WERI-Rb-1 (cell line): Measurements from ENCODE around the gene DSTN.

Experiments
- DNase-seq: peaks from one replicate; pipeline ENCODE4 v3.0.0-alpha.2; 2020
- H3K27ac ChIP-seq: fragments of 250-450 bp; sonication (Bioruptor Pico); 2 replicates; pipeline ENCODE4 v1.5.1; 2020; ENCODE audit warnings: mild to moderate bottlenecking, moderate library complexity
- H3K27me3 ChIP-seq: fragments of 250-450 bp; sonication (Bioruptor Pico); 2 replicates; pipeline ENCODE4 v1.5.1; 2021; ENCODE audit warnings: mild to moderate bottlenecking, low read depth, moderate library complexity; ENCODE audit not compliant: insufficient read depth, severe bottlenecking
- H3K36me3 ChIP-seq: fragments of 250-450 bp; sonication (Bioruptor Pico); 2 replicates; pipeline ENCODE4 v1.5.1; 2020; ENCODE audit warnings: mild to moderate bottlenecking, moderate library complexity
- H3K4me3 ChIP-seq: 2 replicates; pipeline ENCODE4 v1.5.1; 2011; ENCODE audit warnings: low read depth, mild to moderate bottlenecking, control low read depth, low read length
- H3K9me3 ChIP-seq: fragments of 250-450 bp; sonication (Bioruptor Pico); 2 replicates; pipeline ENCODE4 v1.5.1; 2021; ENCODE audit warnings: mild to moderate bottlenecking, moderate library complexity; ENCODE audit not compliant: severe bottlenecking
- CTCF ChIP-seq: IDR thresholded peaks from 2 replicates; pipeline ENCODE4 v1.5.1; 2011; ENCODE audit warnings: low read depth, mild to moderate bottlenecking, control low read depth, inconsistent platforms, low read length

DSTN gene

DNA sequence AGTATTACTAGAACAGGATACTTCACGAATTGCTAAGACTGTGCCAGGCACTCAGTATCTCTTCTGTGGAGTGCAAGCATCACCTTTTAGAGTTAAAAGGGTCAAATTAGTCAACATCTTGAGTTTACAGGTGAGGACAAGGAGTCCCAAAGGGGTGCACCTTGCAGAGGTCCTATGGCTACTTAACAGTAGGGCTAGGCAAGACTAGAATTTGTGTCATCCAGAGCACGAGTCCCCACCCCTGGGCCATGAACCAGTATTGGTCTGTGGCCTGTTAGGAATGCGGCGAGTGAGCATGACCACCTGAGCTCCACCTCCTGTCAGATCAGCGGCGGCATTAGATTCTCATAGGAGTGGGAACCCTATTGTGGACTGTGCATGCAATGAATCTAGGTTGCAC is 10.5 kb upstream of the DSTN start:
- H3K9me3 ChIP-seq: no peaks in the 10 kb centered on the region
- no peak for TF ChIP-seq CTCF
- H3K27me3 ChIP-seq: no peaks in the 10 kb centered on the region
- H3K27ac ChIP-seq: no peak overlapping the region
- no peak overlapping the region for H3K4me3 ChIP-seq
- no peaks in the 10 kb centered on the region for H3K36me3 ChIP-seq
- DNase-seq: no peak

DNA sequence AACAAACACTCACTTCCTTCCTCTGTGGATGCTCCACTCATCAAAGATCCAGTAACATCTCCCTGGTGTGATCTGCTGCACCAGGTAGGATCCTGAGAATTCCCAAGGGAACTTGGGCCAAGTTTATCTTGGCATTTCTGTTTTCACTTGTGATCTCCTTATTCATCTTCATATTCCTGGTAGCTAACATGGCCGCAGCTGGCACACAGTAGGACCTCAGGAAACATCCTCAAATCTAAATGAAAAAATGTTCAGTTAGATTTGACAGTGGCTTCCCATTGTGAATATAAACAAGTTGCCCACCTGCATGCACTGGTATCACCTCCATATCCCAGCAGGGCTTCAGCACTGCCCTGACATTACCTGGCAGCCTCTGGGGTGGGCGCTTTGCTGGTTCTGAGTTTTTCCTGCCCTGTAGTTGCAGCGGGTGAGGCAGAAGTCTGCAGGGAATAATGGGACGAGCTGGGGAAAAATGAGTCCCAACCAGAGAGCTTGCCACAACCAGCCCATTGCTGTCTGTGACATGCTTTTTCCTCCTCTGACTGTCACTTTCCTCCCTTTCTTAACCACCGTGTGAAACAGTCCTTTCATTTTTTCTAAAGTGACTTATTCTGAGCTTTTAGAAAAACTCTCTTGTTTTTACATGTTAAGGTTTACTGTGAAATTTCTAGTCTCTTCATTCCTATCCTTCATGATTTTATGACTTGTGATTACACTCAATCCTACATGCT is 9.4 kb upstream of the DSTN start:
- H3K27me3 ChIP-seq: no peaks in the 10 kb centered on the region
- no peak overlapping the region for H3K27ac ChIP-seq
- no peak overlapping the region for H3K4me3 ChIP-seq
- no peaks in the 10 kb centered on the region for H3K36me3 ChIP-seq
- no peaks in the 10 kb centered on the region for H3K9me3 ChIP-seq
- no peak for DNase-seq
- TF ChIP-seq CTCF: no peak

DNA sequence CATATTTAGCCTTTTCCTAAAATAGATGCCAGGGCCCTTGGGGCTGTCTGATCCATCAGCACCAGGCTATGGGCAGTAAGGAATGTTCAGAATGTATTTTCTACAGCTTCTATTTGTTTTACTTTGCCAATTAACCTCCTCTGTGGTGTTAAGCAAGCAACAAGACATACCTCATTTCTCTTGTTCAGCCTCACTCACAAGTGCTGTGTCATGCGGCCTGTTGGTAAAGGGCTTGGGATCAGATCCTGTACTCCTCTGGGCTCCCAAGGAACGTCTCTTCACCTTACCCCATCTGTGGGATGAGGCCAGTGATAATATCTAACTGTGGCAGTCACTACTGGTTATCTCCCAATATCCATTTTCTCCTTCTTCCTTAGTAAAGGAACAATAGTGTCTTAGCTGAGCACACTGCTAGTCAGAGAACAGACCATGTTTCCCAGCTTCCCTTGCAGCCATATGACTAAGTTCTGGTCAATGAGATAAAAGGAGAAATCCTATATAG is 7.0 kb upstream of the DSTN start:
- no peak for DNase-seq
- no peak for TF ChIP-seq CTCF
- Histone ChIP-seq H3K36me3 (no peaks in the 10 kb centered on the region), H3K9me3 (no peaks in the 10 kb centered on the region), H3K4me3 (no peak overlapping the region), H3K27ac (no peak overlapping the region), H3K27me3 (no peaks in the 10 kb centered on the region)

GRCh38 chr20:17565169-17565845 is 4.6 kb upstream of the DSTN start:
- Histone ChIP-seq H3K36me3 (no peaks in the 10 kb centered on the region; the same call in 1 of the 2 replicates), H3K27me3 (no peaks in the 10 kb centered on the region), H3K27ac (no peak overlapping the region), H3K9me3 (no peaks in the 10 kb centered on the region), H3K4me3 (no peak overlapping the region)
- DNase-seq: no peak
- no peak for TF ChIP-seq CTCF

GRCh38 chr20:17566345-17566744 is 3.5 kb upstream of the DSTN start:
- Histone ChIP-seq H3K9me3 (no peaks in the 10 kb centered on the region), H3K27ac (no peak overlapping the region), H3K36me3 (no peaks in the 10 kb centered on the region; the same call in 1 of the 2 replicates), H3K27me3 (no peaks in the 10 kb centered on the region), H3K4me3 (no peak overlapping the region)
- TF ChIP-seq CTCF: no peak
- no peak for DNase-seq
